ENCODE results near the gene UGT1A1. TPM values are rescaled to one million over a fixed set of nuclear protein-coding genes. Genes with fewer than 3 reads are reported as not detected.
"Not testable (repeated sequence)": the region's sequence is repeated elsewhere in the genome, so short reads cannot be mapped to it uniquely, and the experiment has no call there.

UGT1A1 gene
- total and polyA plus RNA-seq, 2 experiments from 2014 or later, result not detected

GRCh38 chr2:233718552-233718951 lies 41.5 kb upstream of the UGT1A1 start, which contains the start of gene UGT1A4:
Gene UGT1A4, plus strand, starts transcription at chr2:233718736. Its CDS starts 85 bp downstream, at chr2:233718821.
- H3K27ac ChIP-seq, result no peak within 1 kb of the TSS
- no peak within 1 kb of the TSS for H3K4me3 ChIP-seq
- no peaks in the 10 kb centered on the region for H3K4me1 ChIP-seq (ENCODE audit: low read depth)
- no peaks in the 10 kb centered on the region for H3K9me3 ChIP-seq (ENCODE audit: low read depth)
- H3K27me3 ChIP-seq, result no peaks in the 10 kb centered on the region
- no peak for TF ChIP-seq CTCF (IDR thresholded peaks at IDR 0.05; ENCODE audit: low read depth, low read length)
- H3K36me3 ChIP-seq, result no peaks in the 10 kb centered on the region
- no peak for DNase-seq (ENCODE audit: low read depth in 1 of 2, low spot score in 1 of 2)

- DNase-seq (ENCODE audit: low read depth in 1 of 2, low spot score in 1 of 2), result no peak
- no peaks in the 10 kb centered on the region for H3K27me3 ChIP-seq
- no peak within 1 kb of the TSS for H3K27ac ChIP-seq
- H3K4me1 ChIP-seq (ENCODE audit: low read depth), result no peaks in the 10 kb centered on the region
- H3K36me3 ChIP-seq, result no peaks in the 10 kb centered on the region
- H3K9me3 ChIP-seq (ENCODE audit: low read depth), result no peaks in the 10 kb centered on the region
- no peak within 1 kb of the TSS for H3K4me3 ChIP-seq
- TF ChIP-seq CTCF (IDR thresholded peaks at IDR 0.05; ENCODE audit: low read depth, low read length), result no peak
These were observed 31.3 kb upstream of the UGT1A1 start, which contains the start of gene UGT1A3 for GRCh38 chr2:233728723-233729301. Gene UGT1A3, plus strand, starts transcription at chr2:233729042. Its CDS starts 85 bp downstream, at chr2:233729127.

- not testable (repeated sequence) for H3K9me3 ChIP-seq (ENCODE audit: low read depth); DNase-seq (ENCODE audit: low read depth in 1 of 2, low spot score in 1 of 2); H3K4me3 ChIP-seq; H3K4me1 ChIP-seq (ENCODE audit: low read depth); H3K36me3 ChIP-seq; H3K27me3 ChIP-seq; H3K27ac ChIP-seq
These were observed 23.0 kb upstream of the UGT1A1 start for GRCh38 chr2:233736868-233737653.

- H3K9me3 ChIP-seq (ENCODE audit: low read depth), result no peaks in the 10 kb centered on the region
- H3K4me1 ChIP-seq (ENCODE audit: low read depth), result no peaks in the 10 kb centered on the region
- H3K4me3 ChIP-seq, result no peak overlapping the region
- H3K27me3 ChIP-seq, result no peaks in the 10 kb centered on the region
- DNase-seq (ENCODE audit: low read depth in 1 of 2, low spot score in 1 of 2), result no peak
- no peak overlapping the region for H3K27ac ChIP-seq
- TF ChIP-seq CTCF (IDR thresholded peaks at IDR 0.05; ENCODE audit: low read depth, low read length), result no peak
- H3K36me3 ChIP-seq, result no peaks in the 10 kb centered on the region
These were observed 19.2 kb upstream of the UGT1A1 start for GRCh38 chr2:233740870-233741269.

- Histone ChIP-seq H3K4me1 (ENCODE audit: low read depth) (no peaks in the 10 kb centered on the region), H3K27ac (no peak overlapping the region), H3K36me3 (no peaks in the 10 kb centered on the region), H3K9me3 (ENCODE audit: low read depth) (no peaks in the 10 kb centered on the region), H3K4me3 (no peak overlapping the region), H3K27me3 (no peaks in the 10 kb centered on the region)
- TF ChIP-seq CTCF (IDR thresholded peaks at IDR 0.05; ENCODE audit: low read depth, low read length), result no peak
- no peak for DNase-seq (ENCODE audit: low read depth in 1 of 2, low spot score in 1 of 2)
These were observed 16.4 kb upstream of the UGT1A1 start for GRCh38 chr2:233743464-233744259.

Measured in cardiac muscle cell (in vitro differentiated cells and primary cell).